K562 (cell line): ENCODE data around the gene IP6K2. TPM values are rescaled to one million over a fixed set of nuclear protein-coding genes. Genes with fewer than 3 reads are reported as not detected.
A peak's percentile ranks its signal among the peaks of the same experiment; 100 is the strongest.

ENCODE experiments used
- BCOR ChIP-seq: fragments of 450-650 bp; IDR thresholded peaks from 2 replicates; pipeline ENCODE4 v1.6.1; 2016
- E2F5 ChIP-seq: sonication (generic); formaldehyde crosslinking; IDR thresholded peaks from 2 replicates; pipeline ENCODE4 v1.8.0; 2022; ENCODE audit warnings: mild to moderate bottlenecking, missing genetic modification reagents
- ELF1 ChIP-seq: fragments of 200-800 bp; sonication (Bioruptor generic); IDR thresholded peaks from 2 replicates; pipeline ENCODE4 v1.6.1; 2016; ENCODE audit warnings: missing genetic modification characterization, missing compliant biosample characterization
- ETV5 ChIP-seq: sonication (generic); formaldehyde crosslinking; IDR thresholded peaks from 2 replicates; pipeline ENCODE4 v1.4.0; 2020; ENCODE audit warnings: low read depth, mild to moderate bottlenecking, missing genetic modification reagents
- KAT7 ChIP-seq: sonication (generic); formaldehyde crosslinking; IDR thresholded peaks from 2 replicates; pipeline ENCODE4 v1.8.0; 2022; ENCODE audit warnings: missing genetic modification reagents, mild to moderate bottlenecking, borderline replicate concordance
- KLF6 ChIP-seq: fragments of 250-450 bp; sonication (Bioruptor Pico); IDR thresholded peaks from 2 replicates; pipeline ENCODE4 v1.4.0; 2020; ENCODE audit warnings: mild to moderate bottlenecking, moderate library complexity, borderline replicate concordance
- MNT ChIP-seq, 2 experiments: fragments of 450-650 bp; conservative IDR thresholded peaks; 2 replicates each; pipeline ENCODE4 v1.6.1; 2017; ENCODE audit warnings: mild to moderate bottlenecking in 2 of 2, moderate library complexity in 2 of 2
- NFATC3 ChIP-seq: fragments of 450-650 bp; IDR thresholded peaks from 2 replicates; pipeline ENCODE4 v1.6.1; 2017; ENCODE audit warnings: mild to moderate bottlenecking
- POLR3G ChIP-seq: IDR thresholded peaks from 2 replicates; pipeline ENCODE4 v1.6.1; 2011; ENCODE audit not compliant: insufficient read length, insufficient replicate concordance; ENCODE audit errors: extremely low read depth
- SIN3B ChIP-seq: fragments of 450-650 bp; IDR thresholded peaks from 2 replicates; pipeline ENCODE4 v1.6.1; 2017; ENCODE audit warnings: low read depth, mild to moderate bottlenecking, moderate library complexity
- SP2 ChIP-seq: IDR thresholded peaks from 2 replicates; pipeline ENCODE4 v1.6.1; 2011; ENCODE audit warnings: mild to moderate bottlenecking, low read depth, low read length, moderate library complexity; ENCODE audit not compliant: poor library complexity, severe bottlenecking; ENCODE audit errors: extremely low read depth
- XRCC4 ChIP-seq: IDR thresholded peaks from one replicate; pipeline ENCODE4 v1.6.1; 2011; ENCODE audit not compliant: insufficient read depth, insufficient read length; ENCODE audit errors: extremely low read depth
- polyA plus RNA-seq, 8 experiments: library from polyadenylated mRNA; depleted of rRNA in 4 of 8; stranded (reverse) in 5 of 8; unstranded in 3 of 8; fragments of >200 nt; fragmentation: Nextera tagmentation in 2 of 8; fragmentation: Illumina TruSeq in 1 of 8; extraction: Ambion mirVana in 2 of 8; extraction: Trizol in 1 of 8; gene quantifications; 2 replicates each; pipeline versions ENCODE4 v1.2.1 to v1.2.3, GENCODE V29; 2011 to 2014; ENCODE audit warnings: inconsistent platforms in 1 of 8, missing spikeins in 1 of 8
- total RNA-seq, 7 experiments: library from RNA; depleted of rRNA in 6 of 7; stranded (reverse); fragments of >200 nt in 6 of 7; fragmentation: Illumina TruSeq in 2 of 7; extraction: Trizol in 2 of 7; gene quantifications; 2 replicates each; pipeline versions ENCODE4 v1.2.1 to v1.2.3, GENCODE V29; 2011 to 2021; ENCODE audit warnings: low replicate concordance in 1 of 7
- TF ChIP-seq, protein P1 (sequence below): fragments of 250-450 bp; sonication (Bioruptor Pico); IDR thresholded peaks from 2 replicates; pipeline ENCODE4 v1.4.0; 2020
- TF ChIP-seq, protein P2 (sequence below): fragments of 150-350 bp; conservative IDR thresholded peaks from 2 replicates; pipeline ENCODE4 v1.6.1; 2014; ENCODE audit warnings: low read length

Gene IP6K2
- total and polyA plus RNA-seq, 9 of the 15 experiments (the other 6 are each of a cell fraction or from before 2014, with no cell fraction given) = 19.6 to 78.1 (median 48.0) TPM

GRCh38 chr3:48739955-48740823, 23.2 kb upstream of the IP6K2 start (continued):
- TF ChIP-seq, protein P1, sequence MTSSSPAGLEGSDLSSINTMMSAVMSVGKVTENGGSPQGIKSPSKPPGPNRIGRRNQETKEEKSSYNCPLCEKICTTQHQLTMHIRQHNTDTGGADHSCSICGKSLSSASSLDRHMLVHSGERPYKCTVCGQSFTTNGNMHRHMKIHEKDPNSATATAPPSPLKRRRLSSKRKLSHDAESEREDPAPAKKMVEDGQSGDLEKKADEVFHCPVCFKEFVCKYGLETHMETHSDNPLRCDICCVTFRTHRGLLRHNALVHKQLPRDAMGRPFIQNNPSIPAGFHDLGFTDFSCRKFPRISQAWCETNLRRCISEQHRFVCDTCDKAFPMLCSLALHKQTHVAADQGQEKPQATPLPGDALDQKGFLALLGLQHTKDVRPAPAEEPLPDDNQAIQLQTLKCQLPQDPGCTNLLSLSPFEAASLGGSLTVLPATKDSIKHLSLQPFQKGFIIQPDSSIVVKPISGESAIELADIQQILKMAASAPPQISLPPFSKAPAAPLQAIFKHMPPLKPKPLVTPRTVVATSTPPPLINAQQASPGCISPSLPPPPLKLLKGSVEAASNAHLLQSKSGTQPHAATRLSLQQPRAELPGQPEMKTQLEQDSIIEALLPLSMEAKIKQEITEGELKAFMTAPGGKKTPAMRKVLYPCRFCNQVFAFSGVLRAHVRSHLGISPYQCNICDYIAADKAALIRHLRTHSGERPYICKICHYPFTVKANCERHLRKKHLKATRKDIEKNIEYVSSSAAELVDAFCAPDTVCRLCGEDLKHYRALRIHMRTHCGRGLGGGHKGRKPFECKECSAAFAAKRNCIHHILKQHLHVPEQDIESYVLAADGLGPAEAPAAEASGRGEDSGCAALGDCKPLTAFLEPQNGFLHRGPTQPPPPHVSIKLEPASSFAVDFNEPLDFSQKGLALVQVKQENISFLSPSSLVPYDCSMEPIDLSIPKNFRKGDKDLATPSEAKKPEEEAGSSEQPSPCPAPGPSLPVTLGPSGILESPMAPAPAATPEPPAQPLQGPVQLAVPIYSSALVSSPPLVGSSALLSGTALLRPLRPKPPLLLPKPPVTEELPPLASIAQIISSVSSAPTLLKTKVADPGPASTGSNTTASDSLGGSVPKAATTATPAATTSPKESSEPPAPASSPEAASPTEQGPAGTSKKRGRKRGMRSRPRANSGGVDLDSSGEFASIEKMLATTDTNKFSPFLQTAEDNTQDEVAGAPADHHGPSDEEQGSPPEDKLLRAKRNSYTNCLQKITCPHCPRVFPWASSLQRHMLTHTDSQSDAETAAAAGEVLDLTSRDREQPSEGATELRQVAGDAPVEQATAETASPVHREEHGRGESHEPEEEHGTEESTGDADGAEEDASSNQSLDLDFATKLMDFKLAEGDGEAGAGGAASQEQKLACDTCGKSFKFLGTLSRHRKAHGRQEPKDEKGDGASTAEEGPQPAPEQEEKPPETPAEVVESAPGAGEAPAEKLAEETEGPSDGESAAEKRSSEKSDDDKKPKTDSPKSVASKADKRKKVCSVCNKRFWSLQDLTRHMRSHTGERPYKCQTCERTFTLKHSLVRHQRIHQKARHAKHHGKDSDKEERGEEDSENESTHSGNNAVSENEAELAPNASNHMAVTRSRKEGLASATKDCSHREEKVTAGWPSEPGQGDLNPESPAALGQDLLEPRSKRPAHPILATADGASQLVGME = no peak
- TF ChIP-seq, protein P2, sequence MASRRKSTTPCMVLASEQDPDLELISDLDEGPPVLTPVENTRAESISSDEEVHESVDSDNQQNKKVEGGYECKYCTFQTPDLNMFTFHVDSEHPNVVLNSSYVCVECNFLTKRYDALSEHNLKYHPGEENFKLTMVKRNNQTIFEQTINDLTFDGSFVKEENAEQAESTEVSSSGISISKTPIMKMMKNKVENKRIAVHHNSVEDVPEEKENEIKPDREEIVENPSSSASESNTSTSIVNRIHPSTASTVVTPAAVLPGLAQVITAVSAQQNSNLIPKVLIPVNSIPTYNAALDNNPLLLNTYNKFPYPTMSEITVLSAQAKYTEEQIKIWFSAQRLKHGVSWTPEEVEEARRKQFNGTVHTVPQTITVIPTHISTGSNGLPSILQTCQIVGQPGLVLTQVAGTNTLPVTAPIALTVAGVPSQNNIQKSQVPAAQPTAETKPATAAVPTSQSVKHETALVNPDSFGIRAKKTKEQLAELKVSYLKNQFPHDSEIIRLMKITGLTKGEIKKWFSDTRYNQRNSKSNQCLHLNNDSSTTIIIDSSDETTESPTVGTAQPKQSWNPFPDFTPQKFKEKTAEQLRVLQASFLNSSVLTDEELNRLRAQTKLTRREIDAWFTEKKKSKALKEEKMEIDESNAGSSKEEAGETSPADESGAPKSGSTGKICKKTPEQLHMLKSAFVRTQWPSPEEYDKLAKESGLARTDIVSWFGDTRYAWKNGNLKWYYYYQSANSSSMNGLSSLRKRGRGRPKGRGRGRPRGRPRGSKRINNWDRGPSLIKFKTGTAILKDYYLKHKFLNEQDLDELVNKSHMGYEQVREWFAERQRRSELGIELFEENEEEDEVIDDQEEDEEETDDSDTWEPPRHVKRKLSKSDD = no peak
- TF ChIP-seq KLF6 = no peak
- TF ChIP-seq KAT7 (CRISPR knock-in tag) = no peak
- no peak for TF ChIP-seq ELF1 (tag)
- peak; percentile 21 to 48; a peak in 1 of 4 replicates for TF ChIP-seq MNT (conservative IDR thresholded peaks at IDR 0.05)
- no peak for TF ChIP-seq XRCC4
- TF ChIP-seq BCOR = no peak
- no peak for TF ChIP-seq SIN3B
- no peak for TF ChIP-seq SP2
- TF ChIP-seq ETV5 (CRISPR knock-in tag) = no peak
- TF ChIP-seq E2F5 (CRISPR knock-in tag) = no peak
- no peak for TF ChIP-seq POLR3G
- no peak for TF ChIP-seq NFATC3
